Coronary artery (tissue), 2 donors: ENCODE measurements around the gene IRF8.
A peak's percentile ranks its signal among the peaks of the same experiment; 100 is the strongest.

Source experiments
- DNase-seq: peaks from one replicate; pipeline ENCODE4 v3.0.0-alpha.2; 2017; ENCODE audit warnings: low spot score
- H3K27ac ChIP-seq, 2 donors: fragments of 200-600 bp; sonication (generic); one replicate each; pipeline ENCODE4 v1.5.1; 2016 to 2019
- H3K4me3 ChIP-seq: fragments of 200-600 bp; sonication (generic); 2 replicates; pipeline ENCODE4 v1.5.1; 2016; ENCODE audit warnings: mild to moderate bottlenecking, moderate library complexity
- CTCF ChIP-seq: fragments of 200-600 bp; sonication (generic); IDR thresholded peaks from one replicate; pipeline ENCODE4 v1.5.1; 2019; ENCODE audit warnings: antibody characterized with exemption

Gene IRF8

DNA sequence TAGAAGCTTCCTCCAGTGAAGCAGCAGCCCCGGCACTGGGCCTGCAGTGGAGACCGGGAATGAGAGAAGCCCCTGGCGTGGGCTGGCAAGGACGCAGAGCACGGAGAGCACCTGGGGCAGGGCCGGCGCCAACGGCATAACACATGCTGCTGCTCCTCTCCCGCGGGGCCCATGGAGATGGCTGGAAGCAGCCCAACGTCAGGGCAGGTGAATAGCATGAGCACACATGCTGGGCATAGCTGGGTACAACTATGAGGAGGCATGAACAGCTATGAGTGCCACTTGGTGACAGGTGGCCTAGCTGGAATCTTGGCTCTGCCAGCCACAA, 46.4 kb downstream of the IRF8 start:
- H3K4me3 ChIP-seq: no peak overlapping the region
- no peak overlapping the region for H3K27ac ChIP-seq
- DNase-seq: no peak
- no peak for TF ChIP-seq CTCF

DNA sequence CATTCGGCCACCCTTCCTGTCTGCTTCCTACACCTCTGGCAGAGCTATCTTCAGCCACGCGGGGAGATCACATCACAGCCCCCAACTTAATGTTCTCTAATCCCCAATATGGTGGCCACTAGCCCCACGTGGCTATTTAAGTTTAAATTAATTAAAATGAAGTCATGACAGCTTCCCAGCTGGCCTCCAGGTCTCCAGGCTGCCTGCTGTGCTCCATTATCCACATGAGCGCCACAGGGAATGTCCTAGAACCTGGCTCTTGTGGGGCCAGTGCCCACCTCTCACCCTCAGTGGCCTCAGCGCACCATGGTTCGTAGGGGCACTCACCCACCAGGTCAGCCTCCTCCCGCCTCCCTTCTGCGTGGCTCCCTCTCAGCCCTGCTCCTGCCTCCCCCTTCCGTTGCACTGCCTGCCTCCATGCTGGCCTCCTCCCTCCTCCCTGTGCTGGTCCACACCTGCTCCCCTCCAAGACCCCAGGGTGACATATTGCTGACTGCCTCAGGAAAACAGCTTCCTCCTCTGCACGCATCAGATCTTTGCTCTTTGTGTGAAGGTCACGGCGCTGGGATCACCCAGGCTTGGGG, 47.7 kb downstream of the IRF8 start:
- no peak overlapping the region for H3K27ac ChIP-seq
- H3K4me3 ChIP-seq: no peak overlapping the region
- DNase-seq: no peak
- TF ChIP-seq CTCF: no peak

- no peak overlapping the region for H3K27ac ChIP-seq
- DNase-seq: no peak
- TF ChIP-seq CTCF: no peak
- H3K4me3 ChIP-seq: peak overlapping the region; percentile 28
Observed at GRCh38 chr16:85947230-85948137, 48.5 kb downstream of the IRF8 start.

DNA sequence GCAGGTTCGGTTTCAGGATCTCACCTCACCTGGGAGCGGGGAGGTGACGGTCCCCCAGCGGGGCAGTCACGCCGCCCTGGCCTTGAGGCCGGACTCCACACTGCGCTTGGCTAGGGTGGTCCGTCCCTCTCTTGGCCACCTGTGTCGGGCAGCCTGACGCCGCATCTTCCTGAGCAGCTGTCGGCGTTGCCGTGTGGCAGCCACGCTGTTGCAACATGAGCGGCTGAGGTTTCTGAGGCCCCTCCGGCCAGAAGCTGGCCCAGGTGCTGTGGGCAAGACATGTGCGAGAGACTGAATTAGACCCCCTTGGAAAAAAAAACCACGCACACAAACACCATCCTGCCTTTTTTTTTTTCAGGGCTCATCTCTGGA, 49.2 kb downstream of the IRF8 start:
- no peak overlapping the region for H3K27ac ChIP-seq
- peak overlapping the region; percentile 28 for H3K4me3 ChIP-seq
- TF ChIP-seq CTCF: no peak
- DNase-seq: no peak

- no peak for TF ChIP-seq CTCF
- Histone ChIP-seq H3K4me3 (no peak overlapping the region), H3K27ac (no peak overlapping the region)
- no peak for DNase-seq
Observed at GRCh38 chr16:85948616-85949265, 49.8 kb downstream of the IRF8 start.

GRCh38 chr16:85950136-85950918, 51.4 kb downstream of the IRF8 start:
- H3K4me3 ChIP-seq: no peak overlapping the region
- no peak for TF ChIP-seq CTCF
- no peak overlapping the region for H3K27ac ChIP-seq
- DNase-seq: no peak
